DMS79 treated with DMSO at 0.1 percent for 48 hours (cell line): ENCODE results near the gene NCF2.

ENCODE experiments used
- DNase-seq: peaks from one replicate; lab custom pipeline; 2025; lab: John Stamatoyannopoulos, UW

The NCF2 gene

DNA sequence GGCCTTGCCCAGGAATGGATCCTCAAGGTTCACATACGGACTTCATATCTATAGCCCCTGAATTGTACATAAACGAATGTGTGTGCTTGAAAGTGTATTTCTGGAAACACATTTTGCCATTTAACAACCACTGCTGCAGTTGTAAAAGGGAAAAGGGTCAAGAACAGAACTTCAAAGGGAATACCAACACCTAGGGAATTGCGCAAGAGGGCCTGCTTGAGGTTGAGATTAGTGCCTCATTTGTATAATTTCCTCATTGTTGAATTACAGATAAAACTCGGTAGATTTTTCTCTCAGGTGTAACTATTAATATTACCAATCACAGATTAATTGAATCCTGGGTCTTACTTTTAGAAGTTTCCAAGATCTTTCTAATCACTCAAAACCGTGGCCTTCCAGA, 6.1 kb downstream of the NCF2 start:
- no peak for DNase-seq

- no peak for DNase-seq
Measured at GRCh38 chr1:183583466-183583865, 6.8 kb downstream of the NCF2 start.

DNA sequence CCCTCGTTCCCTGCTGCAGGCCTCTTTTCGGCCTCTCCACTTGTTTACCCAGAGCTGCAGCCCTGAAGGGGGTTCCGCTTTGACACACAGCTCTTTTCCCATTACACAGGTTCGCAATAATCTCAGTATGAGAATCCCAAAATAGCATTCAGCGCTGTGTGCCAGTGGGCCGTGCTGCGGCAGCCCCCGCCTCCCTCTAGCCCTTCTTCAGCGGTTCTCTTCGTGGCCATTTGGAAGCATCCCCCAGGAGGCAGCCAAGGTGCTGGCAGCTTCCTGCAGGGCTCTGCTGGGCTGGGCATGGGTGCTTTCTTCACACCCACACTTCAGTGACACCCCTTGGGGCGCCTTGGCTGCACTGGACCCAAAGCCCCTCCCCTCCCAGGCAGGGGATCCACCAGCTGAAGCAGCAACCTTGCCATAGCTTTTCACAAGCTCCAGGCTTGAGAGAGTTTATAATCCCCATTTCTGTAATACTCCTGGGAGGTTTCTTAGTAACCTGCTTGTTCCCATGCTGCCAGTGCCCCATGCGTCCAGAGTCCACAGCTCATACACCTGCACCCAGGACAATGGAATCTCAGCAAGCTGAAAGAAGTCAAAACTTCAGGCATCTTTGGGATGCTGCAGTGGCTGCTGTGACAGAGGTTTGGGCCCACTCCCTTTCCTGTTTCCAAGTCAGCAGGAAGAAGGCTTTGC, 8.1 kb downstream of the NCF2 start:
- no peak for DNase-seq

DNA sequence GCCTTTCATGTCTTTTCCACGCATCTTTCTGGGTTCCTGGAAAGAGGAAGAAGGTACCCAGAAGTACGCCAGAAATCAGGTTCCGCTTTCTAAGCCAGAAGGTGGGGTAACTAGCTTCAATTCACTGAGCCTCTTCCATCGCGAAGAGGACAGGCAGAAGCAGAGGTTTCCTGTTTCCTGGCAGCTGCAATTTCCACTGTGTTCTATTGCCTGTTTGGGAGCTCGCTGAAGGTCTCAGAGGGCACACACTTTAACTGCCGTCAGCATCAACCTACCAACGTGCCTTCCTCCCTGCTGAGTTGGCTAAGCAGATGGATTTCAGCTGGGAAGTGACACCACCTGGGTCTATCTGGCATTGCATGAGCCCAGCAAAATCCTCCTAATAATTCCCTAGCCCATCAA, 10.0 kb downstream of the NCF2 start:
- DNase-seq, result peak; percentile 35

DNA sequence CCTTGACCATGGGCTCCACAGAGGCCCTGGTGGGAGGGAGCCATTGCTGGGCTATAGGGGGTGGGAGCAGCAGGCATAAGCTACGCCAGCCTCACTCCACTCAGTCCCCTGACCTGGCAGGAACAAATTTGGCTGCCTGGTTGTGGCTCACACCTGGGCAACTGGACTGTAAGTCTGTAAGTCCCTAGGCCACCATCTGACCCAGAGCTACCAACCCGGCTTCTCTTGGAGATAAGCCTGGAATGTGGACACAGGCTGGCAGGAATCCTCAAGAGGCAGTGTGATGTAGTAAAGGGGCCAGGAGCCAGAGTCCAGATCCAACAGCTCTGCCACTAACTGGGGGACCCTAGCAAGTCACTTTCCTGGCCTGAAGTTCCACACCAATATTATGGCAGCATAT, 11.4 kb downstream of the NCF2 start:
- DNase-seq, result no peak

GRCh38 chr1:183577897-183578465, 12.3 kb downstream of the NCF2 start:
- no peak for DNase-seq

DNA sequence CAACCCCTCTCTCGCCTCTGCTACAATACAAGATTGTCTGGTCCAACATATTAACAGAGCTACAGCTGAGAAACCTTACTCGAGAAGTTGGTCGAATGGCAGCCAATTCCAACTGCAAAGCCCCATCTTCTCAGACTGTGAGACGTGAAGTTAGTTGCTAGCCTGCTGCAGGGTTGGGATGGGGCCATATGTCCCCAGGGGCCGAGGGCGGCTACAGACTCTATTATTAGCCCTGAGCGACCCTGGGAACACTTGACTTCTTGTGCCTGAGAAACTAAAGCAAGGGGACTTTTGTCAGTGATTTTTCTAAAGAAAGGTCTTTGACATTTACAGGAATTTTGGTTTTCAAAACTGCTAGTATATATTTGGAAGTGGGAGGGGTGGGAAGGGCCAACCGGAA, 13.7 kb downstream of the NCF2 start:
- no peak for DNase-seq

- no peak for DNase-seq
Measured at GRCh38 chr1:183575606-183576005, 14.7 kb downstream of the NCF2 start.

DNA sequence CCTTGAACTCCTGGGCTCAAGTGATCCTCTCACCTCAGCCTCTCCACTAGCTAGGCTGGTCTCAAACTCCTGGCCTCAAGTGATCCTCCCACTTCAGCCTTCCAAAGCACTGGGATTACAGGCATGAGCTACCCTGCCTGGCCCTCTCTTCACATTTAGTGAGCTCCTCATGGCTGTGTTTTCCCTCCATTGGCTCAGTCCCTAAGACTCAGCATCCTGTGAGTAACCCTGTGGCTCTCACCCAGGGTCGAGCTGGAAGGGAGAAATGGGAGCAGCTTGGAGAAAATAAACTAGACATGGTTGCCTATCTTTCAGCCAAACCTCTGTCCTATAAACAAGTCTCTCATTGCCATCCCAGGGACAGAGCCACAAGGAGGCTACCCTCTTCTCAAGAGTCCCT, 17.5 kb downstream of the NCF2 start:
- DNase-seq, result no peak

- no peak for DNase-seq
Measured at GRCh38 chr1:183571678-183572268, 18.5 kb downstream of the NCF2 start.

GRCh38 chr1:183570451-183570850, 19.8 kb downstream of the NCF2 start:
- DNase-seq, result no peak

GRCh38 chr1:183569801-183570200, 20.5 kb downstream of the NCF2 start:
- no peak for DNase-seq

- DNase-seq, result no peak
Measured at GRCh38 chr1:183569141-183569540, 21.1 kb downstream of the NCF2 start.

- no peak for DNase-seq
Measured at GRCh38 chr1:183568176-183569021, 21.9 kb downstream of the NCF2 start.

DNA sequence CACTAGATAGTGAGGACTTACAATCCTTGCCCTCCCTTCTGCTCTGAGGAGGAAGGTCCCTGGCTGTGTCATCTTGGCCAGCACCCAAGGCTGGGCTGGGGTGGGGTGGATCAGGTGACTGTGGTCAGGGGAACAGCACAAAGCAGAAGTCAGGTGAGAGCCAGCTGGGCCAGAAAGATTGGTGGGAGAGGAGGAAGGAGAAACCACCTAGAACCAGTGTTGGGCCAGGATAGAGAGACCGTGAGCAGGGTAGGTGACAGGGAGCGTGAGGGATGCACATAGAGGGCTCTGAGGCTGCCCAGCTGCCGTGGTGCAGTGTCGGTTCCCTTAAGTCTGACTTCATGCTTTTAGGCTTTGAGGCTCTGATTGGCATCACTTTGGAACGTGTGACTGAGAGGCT, 22.7 kb downstream of the NCF2 start:
- peak; percentile 45 for DNase-seq

GRCh38 chr1:183566026-183566425, 24.2 kb downstream of the NCF2 start:
- DNase-seq, result no peak

DNA sequence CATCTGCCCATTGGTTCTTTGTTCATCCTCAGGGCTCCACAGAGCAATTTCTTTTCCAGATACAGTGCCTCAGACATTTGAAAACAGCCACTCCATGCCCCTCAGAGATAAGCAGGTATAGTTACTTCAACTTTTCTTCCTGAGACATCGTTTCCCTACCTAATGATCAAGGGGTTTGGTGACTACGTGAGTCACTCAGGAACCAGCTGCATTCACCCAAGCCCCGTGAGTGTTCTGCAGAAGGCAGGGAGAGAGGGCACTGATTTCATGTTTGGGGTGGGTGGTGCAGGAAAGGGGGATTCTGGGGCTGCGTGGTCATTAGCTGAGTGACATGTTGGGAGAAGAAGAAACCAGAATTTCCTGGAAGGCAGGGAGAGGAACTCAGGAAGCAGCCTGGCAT, 25.0 kb downstream of the NCF2 start:
- no peak for DNase-seq

GRCh38 chr1:183562701-183563100, 27.6 kb downstream of the NCF2 start:
- no peak for DNase-seq

DNA sequence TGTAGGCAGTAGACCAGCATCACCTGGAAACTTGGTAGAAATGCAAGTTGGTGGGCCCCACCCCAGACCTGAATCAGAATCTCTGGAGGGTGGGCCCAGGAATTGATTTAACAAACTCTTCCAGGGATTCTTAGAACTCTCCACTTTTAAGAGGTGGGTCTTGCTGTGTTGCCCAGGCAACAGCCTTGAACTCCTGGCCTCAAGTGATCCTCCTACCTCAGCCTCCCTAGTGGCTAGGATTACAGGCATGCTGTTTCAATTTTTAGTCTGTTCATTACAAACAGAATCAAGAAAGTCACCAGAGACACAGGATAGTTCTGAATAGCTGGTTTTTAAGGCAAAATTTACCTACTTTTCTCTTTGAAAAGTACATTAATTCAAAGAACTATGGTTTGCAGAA, 31.2 kb downstream of the NCF2 start:
- no peak for DNase-seq

DNA sequence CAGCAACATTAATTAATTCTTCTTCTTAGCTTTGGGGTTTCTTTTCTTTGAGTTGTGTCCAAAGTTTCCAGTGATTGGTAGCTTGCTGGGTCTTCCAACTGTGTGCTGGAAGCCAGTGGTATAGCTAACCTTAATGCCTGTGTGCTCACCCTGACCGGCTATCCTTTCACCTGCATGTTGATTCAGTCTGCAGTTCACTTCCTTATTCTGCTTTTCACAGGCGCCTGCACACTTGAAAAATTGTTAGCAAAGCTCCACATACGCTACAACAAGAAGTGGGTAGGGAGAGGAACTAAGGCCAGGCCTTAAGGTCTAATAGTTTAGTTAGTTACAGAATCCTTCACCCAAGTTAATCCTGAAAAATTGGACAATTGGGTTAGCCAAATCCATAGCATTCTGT, 35.7 kb downstream of the NCF2 start:
- DNase-seq, result no peak

DNA sequence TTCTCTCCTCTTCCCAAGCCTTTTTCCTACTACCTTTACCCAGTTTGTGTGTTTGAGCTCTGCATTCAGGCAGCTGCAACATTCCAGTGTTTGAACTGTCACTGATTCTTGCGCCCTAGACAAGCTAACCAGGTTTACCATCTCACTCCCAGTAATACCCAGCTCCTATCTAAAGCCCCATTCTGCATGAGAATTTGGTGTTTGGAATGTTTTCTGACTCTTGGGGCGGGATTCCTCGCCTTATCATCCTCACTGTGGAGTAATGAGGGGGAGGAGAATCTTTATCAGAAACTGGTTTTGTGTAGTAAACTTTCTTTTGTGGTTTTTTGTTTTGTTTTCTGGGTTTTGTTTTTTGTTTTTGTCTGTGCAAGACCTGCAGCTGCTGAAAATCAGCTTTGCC, 36.5 kb downstream of the NCF2 start:
- no peak for DNase-seq

- no peak for DNase-seq
Measured at GRCh38 chr1:183553331-183553730, 36.9 kb downstream of the NCF2 start.

- DNase-seq, result no peak
Measured at GRCh38 chr1:183552891-183553290, 37.4 kb downstream of the NCF2 start.
